IPS DF 19.7 (cell line): ENCODE measurements around the gene SDC3.
"Not testable (repeated sequence)": the region's sequence is repeated elsewhere in the genome, so short reads cannot be mapped to it uniquely, and the experiment has no call there.

Source experiments
- DNase-seq: peaks from one replicate; pipeline ENCODE4 v3.0.0-alpha.2; 2013; ENCODE audit warnings: low read depth, low spot score

The SDC3 gene

DNA sequence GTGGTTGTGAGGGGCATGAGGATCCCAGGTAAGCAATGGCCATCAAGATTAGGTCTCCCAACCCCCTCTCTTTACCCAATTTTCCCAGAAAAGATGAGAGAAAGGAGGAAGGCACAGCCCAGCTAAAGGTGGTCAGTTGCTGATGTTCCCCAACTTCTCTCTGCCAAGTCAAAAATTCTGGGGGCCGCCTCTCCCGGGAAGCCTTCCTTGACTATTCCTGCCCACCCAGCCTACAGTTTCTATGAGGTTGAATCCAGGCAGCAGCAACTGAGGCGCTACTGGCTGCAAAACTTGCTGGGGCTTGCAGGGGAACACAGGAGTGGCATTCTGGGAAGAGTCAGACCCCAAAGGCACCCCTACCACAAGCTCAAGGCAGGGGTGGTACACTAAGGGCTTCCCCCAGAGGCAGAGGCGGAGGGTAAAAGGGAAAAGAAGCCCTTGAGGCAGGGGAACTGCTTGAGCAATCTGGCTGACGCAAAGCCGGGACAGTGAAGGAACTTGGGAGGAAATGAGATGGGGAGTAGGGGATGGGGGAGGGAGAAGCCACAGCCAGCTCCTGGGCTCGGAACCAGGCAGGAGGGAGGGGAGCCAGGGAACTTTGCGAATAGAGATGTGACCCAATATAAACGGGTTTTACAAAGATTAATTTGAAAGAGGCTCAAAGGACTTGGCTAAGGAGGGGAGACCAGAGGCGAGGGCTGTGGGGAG is 31.2 kb downstream of the SDC3 start:
- no peak for DNase-seq

DNA sequence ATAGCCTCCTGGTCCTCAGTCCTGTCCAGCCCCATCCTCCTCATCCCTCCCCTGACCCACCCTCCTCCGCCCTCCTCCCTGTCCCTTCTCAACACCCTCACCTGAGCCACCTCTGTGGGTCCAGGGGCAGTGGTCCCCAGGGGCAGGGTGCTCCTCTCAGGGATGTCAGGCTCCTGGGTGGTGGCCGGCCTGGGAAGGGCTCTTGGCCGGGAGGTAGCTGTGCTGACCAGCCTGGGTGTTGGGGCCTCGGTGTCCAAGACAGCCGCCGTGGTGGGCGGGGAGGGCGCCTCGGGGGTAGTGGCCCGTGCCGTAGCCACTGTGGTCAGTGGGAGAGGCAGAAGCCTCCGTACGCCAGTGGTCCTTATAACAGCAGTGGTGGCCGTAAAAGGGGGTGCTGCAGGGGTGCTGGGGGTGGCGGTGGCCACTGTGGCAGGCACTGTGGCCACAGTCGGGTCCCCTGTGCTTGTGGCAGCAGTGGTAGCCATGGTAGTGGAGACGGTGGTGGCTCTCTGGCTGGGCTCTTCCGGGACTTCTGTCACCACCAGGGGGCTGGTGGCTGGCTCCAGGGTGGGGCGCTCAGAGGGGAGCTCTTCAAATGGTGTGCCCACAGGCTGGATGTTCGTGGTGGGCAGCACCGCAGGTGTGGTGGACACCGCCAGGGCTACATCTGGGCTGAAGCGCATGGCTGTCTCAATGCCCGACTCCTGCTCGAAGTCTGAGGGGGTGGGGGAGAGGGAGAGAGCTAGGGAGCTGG is 31.9 kb downstream of the SDC3 start:
- DNase-seq = no peak

DNA sequence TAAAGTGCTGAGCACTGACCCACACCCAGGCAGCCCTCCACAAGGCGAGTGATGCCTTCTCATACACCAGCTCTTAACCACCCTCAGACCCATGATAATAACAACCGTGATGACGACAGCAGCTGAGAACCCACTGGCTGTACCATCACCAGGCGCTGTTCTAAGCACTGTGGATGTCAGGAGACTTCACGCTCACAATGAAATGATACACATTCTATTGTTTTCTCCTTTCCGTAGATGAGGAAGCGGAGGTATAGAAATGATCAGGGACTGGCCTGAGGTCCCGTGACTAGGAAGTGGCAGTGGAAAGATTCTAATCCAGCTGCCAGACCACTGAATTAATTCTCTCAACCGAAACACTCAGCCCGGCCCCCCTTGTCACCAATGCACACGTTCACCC is 32.6 kb downstream of the SDC3 start:
- DNase-seq = no peak

DNA sequence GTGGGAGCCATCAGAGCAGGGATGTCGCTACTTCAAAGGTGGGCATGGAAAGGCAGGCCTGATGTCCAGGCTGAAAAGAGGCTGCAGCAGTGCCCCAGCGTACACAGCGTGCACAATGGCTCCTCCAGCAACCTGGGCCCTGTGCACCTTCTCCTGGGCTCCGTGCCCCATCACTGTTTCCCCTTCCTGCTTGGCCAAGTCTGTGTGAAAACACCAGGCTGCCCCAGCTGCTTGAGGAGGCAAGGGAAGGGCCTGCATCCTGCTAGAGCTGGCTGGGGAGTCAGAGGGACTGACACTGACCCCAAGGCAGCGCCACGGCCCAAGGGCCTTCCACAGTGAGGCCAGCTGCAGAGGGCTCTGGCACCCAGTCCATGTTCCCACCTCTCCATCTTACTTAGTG is 33.4 kb downstream of the SDC3 start:
- DNase-seq = no peak

DNA sequence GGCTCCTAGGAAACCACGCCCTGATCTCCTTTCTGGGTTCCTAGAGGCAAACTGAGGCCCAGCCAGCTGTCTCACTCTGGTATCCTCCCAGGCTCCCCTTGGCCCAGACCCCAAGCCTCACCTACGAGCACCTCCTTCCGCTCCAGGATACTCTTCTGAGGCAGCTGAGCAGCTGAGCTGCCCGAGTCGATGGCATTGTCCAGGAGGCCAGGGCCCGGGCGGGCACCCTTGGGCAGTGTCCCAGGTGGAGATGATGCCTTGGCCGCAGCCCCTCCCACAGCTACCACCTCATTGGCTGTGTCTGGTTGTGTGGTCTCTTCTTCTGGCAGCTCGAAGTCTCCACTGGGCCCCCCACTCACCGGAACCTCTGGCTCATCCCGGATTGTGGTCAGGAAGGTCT is 34.4 kb downstream of the SDC3 start:
- no peak for DNase-seq

DNA sequence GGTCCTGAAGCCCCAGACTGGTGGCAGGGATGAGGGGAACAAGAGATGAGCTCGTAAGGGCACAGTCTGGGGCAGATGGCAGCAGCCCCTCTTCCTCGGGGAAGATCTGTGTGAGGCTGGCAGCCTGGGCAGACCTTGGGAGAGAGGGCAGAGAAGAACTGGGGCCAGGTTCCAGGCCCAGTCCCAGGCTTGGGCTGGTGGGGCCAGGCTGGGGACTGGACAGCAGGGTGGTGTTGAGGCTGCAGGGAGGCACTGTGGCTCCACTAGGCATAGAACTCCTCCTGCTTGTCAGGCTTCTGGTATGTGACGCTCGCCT is 35.7 kb downstream of the SDC3 start:
- peak; percentile 42 for DNase-seq

DNA sequence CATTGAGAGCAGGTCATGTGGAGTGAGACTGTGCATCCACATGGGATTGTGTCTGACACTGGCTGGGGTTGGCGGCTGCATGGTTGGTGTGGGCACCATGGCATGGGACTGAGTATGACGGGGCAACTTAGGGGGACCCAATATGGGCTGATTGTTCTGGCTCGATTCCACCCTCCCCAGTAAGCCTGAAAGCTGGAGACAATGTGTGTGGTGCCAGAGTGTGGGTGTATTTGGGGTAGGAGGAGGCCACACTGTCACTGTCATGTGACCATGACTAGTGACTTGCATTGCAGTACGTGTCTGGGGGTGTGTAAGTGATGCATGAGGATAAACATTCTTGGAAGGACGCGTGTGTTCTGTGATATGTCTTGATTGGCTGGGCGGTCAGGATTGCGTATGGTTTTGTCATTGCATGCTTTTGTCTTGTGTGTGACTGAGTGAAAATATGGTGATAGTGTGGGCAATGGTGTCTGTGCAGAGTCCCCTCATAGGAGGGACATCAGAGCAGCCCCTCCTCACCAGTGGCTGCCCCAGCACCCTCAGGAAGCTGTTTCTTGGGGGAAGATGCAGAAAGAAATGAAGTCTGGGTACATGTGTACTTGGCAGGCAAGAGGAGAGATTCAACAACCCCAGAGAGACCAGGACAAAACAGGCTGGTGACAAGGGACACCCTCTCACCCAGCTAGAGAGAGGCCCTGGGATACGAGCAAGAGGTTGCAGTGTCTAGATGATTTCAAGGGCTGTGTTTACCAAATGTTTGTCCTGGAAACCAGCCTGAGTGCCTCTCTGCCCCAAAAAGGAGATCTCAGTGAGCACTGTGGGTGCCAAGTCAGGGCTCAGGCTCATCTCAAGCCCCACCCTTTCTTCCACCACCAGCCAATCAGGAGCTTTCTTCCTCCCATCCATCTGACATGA is 36.3 kb downstream of the SDC3 start:
- no peak for DNase-seq

DNA sequence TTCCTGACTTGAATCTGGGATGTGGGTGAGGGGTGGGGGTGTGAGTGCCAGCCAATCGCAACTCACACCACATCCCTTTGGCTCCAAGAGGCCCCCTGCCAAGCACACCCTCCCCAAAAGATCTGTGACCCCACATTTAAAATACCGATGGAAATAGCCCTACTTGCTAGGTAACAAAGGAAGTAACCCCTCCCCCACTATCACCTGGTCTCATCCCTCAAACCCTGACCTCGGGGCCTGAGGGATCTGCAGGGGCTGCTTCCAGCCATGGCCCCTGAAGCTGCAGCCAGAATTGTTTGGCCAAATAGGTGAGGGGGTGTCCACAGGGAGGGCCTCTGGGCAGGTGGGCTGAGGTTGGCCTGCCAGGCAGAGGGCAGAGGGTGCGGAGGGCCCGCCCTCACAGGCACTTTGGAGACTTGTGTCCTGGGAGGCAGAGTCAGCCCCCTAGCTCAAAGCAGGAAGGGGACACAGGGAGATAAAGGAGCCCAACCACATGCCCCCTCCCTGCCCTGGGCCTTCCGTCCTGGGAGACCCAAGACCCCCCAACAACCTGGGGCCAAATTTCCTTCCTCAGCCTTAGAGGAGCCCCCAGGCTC is 37.2 kb downstream of the SDC3 start:
- DNase-seq = no peak

DNA sequence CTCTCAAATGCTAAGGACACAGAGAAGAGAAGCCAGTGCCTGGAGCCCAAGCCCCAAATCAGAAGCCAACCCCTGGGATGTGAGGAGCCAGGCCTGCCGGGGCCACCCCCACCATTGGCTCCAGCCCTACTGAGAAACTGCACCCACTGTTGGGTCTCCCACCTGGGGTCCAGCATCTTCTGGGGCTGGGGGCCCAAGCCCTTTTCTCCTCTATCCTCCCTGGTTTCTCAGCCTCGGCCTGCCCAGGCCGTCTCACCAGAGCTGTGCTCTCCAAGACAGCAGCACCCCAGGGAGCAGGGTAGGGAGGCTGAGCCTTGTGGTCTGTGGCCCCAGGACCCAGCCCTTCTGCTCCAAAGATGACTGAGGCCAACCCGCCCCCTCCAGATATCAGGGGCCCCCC is 37.9 kb downstream of the SDC3 start:
- DNase-seq = no peak

DNA sequence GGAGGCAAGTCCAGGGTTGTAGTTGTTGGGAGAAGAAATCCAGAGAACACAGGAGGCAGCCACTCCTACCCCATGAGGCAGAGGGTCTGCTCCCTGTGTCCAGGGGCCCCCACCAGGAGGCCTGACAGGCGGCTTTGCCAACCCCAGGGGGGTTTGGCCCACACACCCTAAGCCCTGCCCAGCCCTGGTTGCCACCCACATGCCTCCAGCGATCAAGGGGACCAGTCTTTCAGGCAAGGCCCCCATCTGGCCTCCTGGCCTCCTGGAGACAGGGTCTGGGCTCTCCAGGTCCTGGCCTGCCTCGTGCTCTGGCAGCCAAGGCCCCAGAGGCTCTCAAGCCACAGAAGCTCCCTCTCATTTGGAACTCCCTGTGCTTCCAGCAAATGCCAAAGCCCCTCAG is 38.5 kb downstream of the SDC3 start:
- DNase-seq = no peak

DNA sequence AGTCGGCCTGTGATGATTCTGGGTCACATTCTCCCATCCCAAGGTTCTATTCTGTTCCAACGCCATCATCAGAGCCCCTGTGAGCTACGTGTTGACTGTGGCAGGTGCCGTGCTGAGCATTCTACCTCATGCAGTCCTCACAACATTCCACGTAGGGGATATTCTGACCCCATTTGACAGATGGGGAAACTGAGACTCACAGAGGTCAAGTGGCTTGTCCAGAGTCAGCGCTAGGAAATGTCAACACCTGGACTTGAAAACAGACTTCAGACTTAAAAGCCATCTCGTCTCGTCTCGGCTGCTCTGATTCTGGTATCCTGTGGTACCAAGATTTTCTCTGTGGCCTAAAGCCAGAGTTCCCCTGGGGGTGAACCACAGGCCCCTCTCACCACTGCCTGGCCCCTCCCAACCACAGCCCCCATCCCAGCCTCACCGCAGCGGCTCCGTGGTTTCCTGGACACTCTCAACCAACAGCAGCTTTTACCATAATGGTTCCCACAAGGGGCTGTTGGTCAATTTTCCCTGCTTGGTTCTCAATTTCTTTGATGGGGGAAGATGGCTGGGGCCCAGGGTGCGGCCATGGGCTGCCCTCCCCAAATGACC is 39.6 kb downstream of the SDC3 start:
- no peak for DNase-seq

DNA sequence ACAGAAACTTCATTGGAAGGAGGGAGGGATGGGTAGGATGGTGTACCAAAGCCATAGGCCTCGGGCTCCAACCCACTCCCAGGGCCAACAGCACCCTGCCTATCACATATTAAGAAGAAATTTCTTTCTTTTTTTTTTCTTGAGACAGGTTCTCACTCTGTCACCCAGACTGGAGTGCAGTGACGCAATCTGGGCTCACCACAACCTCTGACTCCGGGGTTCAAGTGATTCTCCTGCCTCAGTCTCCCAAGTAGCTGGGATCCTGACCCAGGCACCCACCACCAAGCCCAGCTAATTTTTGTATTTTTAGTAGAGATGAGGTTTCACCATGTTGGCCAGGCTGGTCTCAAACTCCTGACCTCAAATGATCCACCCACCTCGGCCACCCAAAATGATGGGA is 40.5 kb downstream of the SDC3 start:
- DNase-seq = not testable (repeated sequence)

DNA sequence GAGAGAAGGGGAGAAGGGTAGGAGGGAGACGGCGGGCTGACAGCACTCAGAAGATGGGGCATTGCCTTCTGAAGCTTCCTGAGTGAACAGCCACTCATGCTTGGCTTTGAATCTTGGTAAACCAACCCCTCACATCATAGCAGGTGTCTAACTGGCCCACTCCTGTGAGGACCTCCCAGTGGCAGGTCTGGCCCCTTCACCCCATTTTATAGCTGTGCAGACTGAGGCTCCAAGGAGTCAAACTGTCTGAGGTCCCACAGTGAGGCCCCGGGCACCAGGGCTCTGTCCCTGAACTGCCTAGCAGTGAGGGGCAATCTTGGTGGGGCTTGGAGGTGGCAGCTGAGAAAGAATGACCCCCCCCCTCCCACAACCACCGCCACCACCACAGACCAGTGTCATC is 41.0 kb downstream of the SDC3 start:
- no peak for DNase-seq

DNA sequence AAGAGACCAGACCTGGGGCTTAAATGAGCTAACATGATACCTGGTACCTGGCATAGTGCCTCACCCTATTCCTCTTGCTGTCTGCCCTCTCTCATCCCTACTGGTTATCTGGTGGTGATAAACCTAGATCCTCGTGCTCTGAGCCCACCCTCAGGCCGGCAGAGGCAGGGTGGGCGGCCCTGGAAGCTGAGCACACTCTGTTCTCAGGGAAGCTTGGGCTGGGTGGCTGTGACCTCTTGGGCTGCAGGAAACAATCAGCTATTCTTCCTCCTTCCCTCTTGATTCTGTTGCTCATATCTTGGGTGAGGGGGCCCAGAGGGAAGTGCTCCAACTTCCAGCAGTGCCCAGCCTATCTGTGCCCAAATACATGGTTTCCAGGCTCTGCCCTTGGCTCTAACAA is 42.0 kb downstream of the SDC3 start:
- DNase-seq = no peak

DNA sequence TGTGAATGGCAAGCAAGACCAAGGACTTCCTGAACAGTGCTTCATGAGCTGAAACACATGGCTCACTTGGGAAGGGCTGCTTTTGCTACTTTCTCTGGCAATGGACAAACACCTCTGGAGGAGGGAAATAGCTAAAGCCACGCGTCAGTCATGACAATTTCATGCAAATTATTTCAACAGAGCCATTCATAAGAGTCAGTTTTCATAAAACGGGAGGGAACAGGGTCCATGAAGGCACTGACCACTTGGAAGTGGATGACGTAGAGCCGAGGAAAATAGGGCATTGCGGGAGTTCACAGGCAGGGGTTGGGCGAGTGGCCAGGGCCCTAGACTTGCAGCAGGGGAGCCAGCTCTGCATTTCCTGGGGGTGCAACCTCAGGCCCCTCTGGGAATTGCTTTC is 43.9 kb downstream of the SDC3 start:
- no peak for DNase-seq

DNA sequence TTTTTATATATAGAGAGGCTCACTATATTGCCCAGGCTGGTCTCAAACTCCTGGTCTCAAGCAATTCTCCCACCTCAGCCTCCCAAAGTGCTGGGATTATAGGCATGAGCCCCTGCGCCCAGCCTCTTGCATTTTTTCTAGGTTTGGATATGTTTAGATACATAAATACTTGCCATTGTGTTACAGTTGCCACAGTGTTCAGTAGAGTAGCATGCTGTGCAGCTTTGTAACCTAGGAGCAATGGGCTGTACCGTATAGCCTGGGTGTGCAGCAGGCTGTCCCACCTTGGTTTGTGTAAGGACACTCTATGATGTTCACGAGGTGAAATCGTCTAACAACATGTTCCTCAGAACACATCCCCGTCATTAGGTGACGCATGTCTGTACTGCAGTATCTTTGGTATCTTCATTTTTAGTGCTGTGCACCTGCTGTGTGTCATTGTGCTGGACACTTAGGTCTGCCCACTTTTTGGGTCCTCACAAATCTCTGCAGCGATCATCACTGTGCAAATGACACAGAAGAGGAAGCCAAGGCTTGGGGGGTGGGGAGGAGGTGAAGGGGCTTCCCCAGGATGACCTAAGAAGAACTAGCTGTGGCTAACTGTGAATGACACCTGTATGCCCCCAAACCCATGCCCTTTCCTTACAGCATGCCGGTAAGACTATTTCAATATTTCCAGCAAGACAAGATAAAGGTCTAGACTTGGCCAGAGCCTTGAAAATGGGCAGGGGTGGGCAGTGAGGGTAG is 44.5 kb downstream of the SDC3 start:
- no peak for DNase-seq

DNA sequence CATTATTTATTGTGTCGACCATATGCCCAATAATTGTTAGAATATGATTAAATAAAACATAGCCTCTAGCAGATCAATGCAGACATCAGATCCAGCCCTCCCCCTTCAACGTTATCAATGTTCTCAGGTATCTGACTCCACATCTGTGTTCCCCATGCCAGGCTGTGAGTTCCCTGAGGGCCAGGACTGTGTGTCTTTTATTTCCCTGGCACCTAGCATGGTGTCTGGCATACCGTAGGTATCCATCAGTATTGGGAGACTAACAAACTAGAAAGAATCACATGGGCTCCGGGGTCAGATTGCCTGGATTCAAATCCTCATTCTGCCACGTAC is 48.3 kb downstream of the SDC3 start:
- DNase-seq = no peak

DNA sequence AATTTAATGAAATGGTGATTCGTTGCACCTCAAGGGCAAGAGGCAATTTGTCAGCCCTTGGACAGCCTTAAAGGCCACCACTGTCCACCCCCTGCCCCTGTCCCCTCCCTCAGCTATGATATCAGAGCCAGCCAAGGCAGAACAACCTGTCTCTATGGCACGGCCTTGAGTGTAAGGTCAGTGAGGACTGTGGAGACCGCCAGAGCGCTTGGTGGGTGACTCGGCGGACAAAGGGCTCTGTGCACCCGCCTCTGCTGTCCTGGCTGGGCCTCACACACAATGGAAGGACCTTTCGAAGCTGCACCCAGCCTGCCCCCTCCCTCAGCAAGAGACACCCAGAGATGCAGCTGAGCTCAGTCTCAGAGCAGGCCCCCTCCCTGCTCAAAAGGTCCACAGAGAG is 50.6 kb downstream of the SDC3 start:
- DNase-seq = no peak

DNA sequence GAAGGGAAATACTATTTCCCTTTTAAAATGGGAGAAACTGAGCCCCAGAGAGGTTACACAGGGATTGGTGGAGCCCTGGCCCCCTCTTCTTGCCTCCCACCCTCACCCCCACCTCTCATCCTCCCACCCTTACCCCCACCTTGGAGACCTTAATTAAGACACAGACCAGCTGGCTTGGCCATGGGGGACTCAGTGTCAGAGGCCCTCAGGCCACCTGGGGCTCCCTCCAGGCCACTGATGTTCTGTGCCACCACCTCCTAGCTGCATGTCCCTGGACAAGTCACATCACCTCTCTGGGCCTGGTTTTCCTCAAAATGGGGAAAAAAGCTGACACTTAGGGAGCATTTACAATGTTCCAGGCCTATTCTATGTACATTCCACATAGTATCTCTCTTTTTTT is 51.5 kb downstream of the SDC3 start:
- DNase-seq = no peak

DNA sequence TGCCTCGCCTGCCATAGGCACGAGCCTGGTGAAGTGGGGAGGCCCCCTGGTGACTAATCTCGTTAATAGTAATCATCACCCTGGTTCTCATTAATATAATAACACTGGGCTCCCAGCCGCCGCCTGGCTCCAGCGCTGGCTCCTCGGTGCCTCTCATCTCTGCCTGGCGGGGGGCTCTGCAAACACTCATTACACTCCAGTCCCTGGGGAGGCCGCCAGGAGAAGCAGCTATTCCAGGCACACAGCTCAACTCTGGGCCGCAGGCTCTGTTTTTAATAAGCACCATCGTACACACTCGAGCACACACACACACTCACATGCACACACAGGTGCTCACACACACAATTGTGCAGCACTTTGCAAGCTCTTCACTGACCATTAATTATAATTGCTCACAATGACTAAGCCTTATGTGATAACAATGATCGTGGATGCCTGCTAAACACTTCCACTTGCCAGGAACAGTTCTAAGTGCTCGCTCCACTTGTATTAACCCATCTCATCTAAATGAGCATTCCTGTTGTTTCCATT is 52.2 kb downstream of the SDC3 start:
- DNase-seq = no peak

DNA sequence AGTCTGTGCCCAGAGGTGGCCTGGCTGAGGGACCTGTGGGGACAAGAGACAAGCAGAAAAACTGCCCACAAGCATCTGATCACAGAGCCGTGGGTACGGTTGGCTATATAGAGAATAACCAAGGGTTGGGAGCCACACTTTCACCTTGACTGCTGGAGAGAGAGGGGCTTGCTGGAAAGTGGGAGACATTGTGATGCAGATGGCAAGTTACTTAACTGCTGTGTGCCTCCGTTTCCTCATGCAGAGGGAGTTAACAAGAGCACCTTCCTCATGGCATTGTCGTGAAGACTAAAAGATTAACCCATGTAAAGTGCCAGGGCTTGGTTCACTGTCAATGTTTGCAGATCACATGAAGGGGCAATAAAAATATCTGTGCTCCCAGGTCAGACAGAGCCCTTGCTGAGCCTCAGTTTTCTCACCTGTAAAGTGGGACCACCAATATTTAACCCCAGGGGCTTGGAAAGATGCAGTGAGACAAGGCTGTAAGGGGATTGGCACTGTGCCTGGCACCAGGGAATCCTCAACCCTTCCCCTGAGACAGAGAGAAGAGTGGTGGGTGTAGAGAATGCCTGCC is 52.8 kb downstream of the SDC3 start:
- peak; percentile 35 for DNase-seq
